HG02973 (cell line): ENCODE measurements around the gene AARS2.
"Not testable (repeated sequence)": the region's sequence is repeated elsewhere in the genome, so short reads cannot be mapped to it uniquely, and the experiment has no call there.

Experiments
- ATAC-seq: cut with Tn5 transposase; IDR thresholded peaks from one replicate; pipeline ENCODE4 v1.9.1; 2021; ENCODE audit warnings: moderate library complexity; ENCODE audit not compliant: unreplicated experiment

AARS2 gene

GRCh38 chr6:44332585-44332984 is 19.4 kb upstream of the AARS2 start:
- no peak for ATAC-seq

DNA sequence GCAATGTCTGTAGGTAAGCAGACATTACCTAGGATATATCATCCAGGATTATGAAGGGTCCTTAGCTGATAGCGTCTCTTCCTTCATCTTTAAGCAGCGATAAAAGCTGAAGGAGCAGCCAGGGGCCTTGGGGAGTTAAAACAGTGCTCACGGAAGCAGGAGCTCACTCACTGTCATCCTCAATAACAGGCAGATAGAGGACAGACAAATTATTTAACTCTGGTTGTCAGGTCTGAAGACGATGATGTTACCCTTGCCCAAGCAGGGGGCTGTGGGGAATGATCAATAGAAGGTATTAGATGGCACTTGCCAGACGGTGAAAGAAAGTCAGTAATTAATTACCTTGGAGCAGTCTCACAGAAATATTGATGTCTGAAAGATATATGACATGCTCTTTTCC is 16.7 kb upstream of the AARS2 start:
- no peak for ATAC-seq

DNA sequence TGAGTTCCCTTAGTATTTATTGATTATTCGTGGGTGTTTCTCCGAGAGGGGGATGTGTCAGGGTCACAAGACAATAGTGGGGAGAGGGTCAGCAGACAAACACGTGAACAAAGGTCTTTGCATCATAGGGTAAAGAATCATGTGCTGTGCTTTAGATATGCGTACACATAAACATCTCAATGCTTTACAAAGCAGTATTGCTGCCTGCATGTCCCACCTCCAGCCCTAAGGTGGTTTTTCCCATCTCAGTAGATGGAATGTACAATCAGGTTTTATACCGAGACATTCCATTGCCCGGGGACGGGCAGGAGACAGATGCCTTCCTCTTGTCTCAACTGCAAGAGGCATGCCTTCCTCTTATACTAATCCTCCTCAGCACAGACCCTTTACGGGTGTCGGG is 15.1 kb upstream of the AARS2 start:
- ATAC-seq, result not testable (repeated sequence)

GRCh38 chr6:44327760-44328159 is 14.6 kb upstream of the AARS2 start:
- ATAC-seq, result no peak

DNA sequence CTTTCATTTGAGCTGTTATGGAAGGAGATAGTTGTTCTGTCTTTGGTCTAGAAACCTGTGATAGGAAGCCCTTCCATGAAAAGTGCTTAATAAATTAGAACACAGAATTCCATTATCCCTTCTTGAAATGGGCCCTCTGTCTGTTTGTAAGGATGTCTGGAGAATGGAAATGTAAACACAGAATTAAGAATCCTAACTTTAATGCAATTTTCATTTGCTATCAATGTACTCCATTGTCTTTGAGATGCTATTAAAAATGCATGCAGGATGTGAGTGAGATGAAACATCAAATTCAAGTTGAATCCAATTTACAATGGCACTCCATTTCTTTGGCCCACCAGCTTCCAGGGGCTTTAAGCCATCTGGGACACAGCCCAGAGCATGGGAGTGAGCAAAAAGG is 13.9 kb upstream of the AARS2 start:
- no peak for ATAC-seq

GRCh38 chr6:44321210-44321609 is 8.1 kb upstream of the AARS2 start:
- ATAC-seq, result no peak

- ATAC-seq, result not testable (repeated sequence)
Observed at GRCh38 chr6:44317136-44317631, 4.0 kb upstream of the AARS2 start.

DNA sequence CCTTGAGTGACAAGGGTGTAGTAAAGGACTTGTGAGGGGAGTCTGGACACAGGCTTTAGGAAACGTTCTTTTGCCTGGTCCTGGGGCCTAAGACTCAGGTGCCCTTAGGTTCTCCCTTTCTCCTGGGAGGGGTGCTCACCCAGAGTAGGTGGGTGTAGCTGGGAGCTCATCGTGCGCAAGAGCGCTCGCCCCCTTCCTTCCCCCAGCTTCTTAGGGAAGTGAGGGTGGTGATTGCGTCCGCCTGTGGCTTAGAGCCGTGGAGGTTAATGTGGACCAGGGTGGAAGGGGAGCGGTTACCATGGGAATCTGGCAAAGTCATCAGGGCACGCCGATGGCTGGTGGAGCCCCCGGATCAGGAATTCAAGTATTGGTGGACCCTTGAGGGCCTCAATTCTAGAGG is 3.3 kb upstream of the AARS2 start:
- no peak for ATAC-seq

GRCh38 chr6:44315951-44316350 is 2.8 kb upstream of the AARS2 start:
- ATAC-seq, result no peak

- no peak for ATAC-seq
Observed at GRCh38 chr6:44315516-44315915, 2.4 kb upstream of the AARS2 start.

GRCh38 chr6:44314657-44315056 is 1.5 kb upstream of the AARS2 start:
- not testable (repeated sequence) for ATAC-seq

- no peak for ATAC-seq
Observed at GRCh38 chr6:44311767-44312166, 1.4 kb downstream of the AARS2 start.

DNA sequence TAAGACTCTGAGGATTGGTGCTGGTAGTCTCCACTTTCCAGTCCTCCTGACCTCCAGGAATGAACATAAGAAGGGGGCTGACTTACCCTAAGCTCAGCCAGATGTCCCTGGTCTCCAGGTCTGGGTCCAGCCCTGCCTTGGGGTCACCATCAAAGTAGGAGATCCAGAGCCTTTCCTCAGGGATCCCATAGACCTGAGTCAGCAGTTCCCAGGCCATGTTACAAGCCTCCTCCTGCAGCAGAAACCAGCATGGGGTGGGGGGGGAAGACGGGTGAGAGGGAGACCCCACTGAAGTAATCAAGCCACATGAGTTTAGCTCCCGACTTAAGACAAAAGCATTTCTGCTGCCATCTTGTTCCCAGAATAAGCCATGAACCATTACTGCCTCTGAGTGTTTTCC is 1.8 kb downstream of the AARS2 start:
- ATAC-seq, result no peak

GRCh38 chr6:44310241-44310640 is 2.9 kb downstream of the AARS2 start:
- no peak for ATAC-seq

GRCh38 chr6:44309631-44310030 is 3.5 kb downstream of the AARS2 start:
- no peak for ATAC-seq

- ATAC-seq, result no peak
Observed at GRCh38 chr6:44309092-44309491, 4.1 kb downstream of the AARS2 start.

DNA sequence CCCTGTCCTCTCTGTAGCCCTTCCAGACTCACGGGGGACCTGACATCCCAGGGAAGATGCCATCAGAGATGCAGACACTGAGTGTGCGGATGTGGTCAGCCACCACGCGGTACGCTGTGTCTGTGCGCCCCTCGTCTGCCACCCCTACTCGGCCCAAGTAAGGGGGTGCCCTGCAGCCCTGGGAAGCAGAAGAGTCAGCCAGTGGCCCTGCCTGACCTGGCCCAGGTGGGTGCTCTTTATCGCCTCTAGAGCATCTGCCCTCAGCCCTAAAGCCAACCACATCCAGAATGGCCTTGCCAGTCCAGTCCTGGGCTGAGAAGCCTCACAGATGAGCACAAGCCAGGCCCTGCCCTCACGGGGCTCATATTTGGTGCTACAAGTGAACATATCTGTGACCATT is 5.9 kb downstream of the AARS2 start:
- ATAC-seq, result no peak

GRCh38 chr6:44306710-44307109 is 6.4 kb downstream of the AARS2 start:
- no peak for ATAC-seq

- no peak for ATAC-seq
Observed at GRCh38 chr6:44305200-44305725, 7.9 kb downstream of the AARS2 start.

DNA sequence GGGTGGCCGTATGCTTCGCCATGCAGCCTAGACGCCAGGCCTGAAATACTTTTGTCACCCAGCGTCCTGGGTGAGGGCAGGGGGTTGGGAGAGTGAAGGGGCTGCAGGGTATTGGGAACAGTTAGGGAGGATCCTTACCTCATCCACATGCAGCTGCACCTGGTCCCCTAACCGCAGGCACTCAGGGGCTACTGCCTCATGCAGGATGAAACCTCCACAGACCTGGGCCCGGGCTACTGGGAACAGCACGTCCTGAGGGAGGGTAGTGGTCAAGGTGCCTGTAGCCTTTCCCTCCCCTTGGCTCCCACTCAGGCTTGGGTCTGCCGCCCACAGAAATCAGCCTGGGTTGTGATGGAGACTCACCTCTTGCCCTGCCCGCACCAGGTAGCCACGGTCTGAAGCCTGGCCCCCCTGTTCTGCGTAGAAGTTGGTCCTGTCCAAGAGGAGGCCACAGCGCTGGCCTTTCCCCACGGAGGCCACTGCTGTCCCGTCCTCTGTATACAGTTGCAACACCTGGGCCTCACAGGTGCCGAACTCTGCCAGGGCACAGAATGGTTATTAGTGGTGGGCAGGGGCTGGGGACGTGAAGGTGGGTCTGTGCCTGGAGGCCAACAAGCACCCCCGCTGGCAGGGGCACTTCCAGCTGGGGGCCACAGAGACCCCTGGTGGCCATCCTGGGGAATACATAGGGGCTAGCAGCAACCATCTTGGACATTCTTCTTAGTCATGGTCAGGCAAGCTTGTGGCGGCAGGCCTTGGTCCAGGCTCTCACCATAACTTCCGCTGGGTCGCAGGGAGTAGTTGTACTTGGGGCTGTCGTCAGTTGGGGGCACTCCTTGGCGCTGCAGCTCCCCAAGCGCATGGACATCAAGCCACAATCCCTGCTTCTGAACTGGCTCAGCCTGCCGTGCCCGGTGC is 8.6 kb downstream of the AARS2 start:
- no peak for ATAC-seq

- no peak for ATAC-seq
Observed at GRCh38 chr6:44303842-44304241, 9.3 kb downstream of the AARS2 start.

DNA sequence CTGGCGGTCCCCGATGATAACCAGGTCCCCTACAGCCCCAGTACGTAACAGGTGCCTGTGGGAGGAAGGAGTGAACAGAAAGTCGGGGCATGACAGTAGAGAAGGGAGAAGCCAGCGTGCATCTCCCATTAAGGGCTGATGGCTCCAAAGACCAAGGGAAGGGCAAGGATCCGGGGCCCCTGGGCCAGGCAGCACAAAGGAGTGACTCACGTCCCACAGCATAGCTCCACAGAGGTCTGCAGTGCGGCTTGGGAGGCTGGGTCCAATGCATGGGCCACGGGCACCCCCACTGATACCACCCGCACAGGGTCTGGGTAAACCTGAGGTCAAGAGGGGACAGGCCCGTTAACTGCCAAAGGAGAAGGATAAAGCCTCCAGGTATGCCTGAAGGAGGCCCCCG is 10.3 kb downstream of the AARS2 start:
- no peak for ATAC-seq
